ENCODE data around the gene CRNN.

- TF ChIP-seq CTCF (IDR thresholded peaks at IDR 0.05) (no peak), POLR2AphosphoS5 (IDR thresholded peaks at IDR 0.05; ENCODE audit: insufficient read depth in 1 of 2, low read depth in 1 of 2) (no peak), POLR2A (IDR thresholded peaks at IDR 0.05) (no peak)
Measured at GRCh38 chr1:152447484-152447883, 33.4 kb upstream of the CRNN start.

Measured in vagina (tissue), 2 donors.